ENCODE measurements around the gene PPM1J. TPM values are rescaled to one million over a fixed set of nuclear protein-coding genes. Genes with fewer than 3 reads are reported as not detected.
A peak's percentile ranks its signal among the peaks of the same experiment; 100 is the strongest.

The PPM1J gene
- total and polyA plus RNA-seq, 2 of the 13 experiments (the other 11 are each of a cell fraction or from before 2014, with no cell fraction given): 0.07 to 0.22 TPM

DNA sequence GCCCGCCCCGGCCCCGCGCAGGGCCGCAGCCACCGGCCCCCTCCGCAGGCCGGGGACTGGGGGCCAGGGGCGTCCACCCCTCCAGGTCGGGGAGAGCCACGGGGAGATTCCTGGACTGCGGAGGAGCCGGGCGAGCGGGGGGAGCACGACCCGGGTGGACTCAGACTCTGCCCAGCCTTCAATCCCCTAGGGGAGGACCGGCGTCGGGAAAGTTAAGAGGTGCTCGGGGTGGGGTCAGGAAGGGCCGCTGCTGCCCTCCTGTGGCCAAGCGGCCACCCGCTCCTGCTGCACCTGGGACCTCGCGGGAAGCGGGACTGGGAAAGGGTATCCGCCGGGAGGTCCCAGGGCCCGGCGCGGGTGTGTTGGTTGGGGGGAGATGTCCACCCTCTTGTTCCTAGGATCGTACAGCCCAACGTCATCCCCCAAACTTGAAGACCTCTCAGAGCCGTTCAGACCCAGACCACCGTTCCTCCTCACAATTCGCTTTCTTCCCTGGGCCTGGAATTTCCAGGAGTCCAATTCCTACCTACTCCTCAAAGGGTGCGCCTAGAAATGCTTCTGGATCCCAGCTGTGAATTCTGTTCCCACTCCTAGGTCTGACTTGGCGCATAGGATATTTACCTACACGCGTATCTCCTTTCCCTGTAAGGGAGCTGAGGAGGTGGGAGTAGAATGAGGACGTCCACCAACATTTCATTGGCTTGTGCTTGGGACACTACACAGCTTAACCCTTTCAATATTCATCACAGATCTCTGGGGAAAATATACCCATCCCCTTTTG, 7.7 kb downstream of the PPM1J start (continued):
- TF ChIP-seq, protein P1, sequence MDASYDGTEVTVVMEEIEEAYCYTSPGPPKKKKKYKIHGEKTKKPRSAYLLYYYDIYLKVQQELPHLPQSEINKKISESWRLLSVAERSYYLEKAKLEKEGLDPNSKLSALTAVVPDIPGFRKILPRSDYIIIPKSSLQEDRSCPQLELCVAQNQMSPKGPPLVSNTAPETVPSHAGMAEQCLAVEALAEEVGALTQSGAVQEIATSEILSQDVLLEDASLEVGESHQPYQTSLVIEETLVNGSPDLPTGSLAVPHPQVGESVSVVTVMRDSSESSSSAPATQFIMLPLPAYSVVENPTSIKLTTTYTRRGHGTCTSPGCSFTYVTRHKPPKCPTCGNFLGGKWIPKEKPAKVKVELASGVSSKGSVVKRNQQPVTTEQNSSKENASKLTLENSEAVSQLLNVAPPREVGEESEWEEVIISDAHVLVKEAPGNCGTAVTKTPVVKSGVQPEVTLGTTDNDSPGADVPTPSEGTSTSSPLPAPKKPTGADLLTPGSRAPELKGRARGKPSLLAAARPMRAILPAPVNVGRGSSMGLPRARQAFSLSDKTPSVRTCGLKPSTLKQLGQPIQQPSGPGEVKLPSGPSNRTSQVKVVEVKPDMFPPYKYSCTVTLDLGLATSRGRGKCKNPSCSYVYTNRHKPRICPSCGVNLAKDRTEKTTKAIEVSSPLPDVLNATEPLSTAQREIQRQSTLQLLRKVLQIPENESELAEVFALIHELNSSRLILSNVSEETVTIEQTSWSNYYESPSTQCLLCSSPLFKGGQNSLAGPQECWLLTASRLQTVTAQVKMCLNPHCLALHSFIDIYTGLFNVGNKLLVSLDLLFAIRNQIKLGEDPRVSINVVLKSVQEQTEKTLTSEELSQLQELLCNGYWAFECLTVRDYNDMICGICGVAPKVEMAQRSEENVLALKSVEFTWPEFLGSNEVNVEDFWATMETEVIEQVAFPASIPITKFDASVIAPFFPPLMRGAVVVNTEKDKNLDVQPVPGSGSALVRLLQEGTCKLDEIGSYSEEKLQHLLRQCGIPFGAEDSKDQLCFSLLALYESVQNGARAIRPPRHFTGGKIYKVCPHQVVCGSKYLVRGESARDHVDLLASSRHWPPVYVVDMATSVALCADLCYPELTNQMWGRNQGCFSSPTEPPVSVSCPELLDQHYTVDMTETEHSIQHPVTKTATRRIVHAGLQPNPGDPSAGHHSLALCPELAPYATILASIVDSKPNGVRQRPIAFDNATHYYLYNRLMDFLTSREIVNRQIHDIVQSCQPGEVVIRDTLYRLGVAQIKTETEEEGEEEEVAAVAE (CRISPR knock-in tag; IDR thresholded peaks at IDR 0.05; ENCODE audit: borderline replicate concordance): no peak
- TF ChIP-seq ZNF775 (CRISPR knock-in tag; IDR thresholded peaks at IDR 0.05; ENCODE audit: borderline replicate concordance) (no peak), HOXA3 (CRISPR knock-in tag; IDR thresholded peaks at IDR 0.05) (0 out of 2 replicates have a peak, but pooled peaks have one; percentile 13), MBD4 (IDR thresholded peaks at IDR 0.05; ENCODE audit: borderline replicate concordance, low read length) (no peak), SMYD3 (CRISPR knock-in tag; IDR thresholded peaks at IDR 0.05) (0 out of 2 replicates have a peak, but pooled peaks have one; percentile 28), KLF6 (CRISPR knock-in tag; IDR thresholded peaks at IDR 0.05) (0 out of 2 replicates have a peak, but pooled peaks have one; percentile 5), ISL2 (CRISPR knock-in tag; IDR thresholded peaks at IDR 0.05) (peak; percentile 49), ZFP90 (CRISPR knock-in tag; IDR thresholded peaks at IDR 0.05; ENCODE audit: borderline replicate concordance) (0 out of 2 replicates have a peak, but pooled peaks have one; percentile 89), TCF7L2 (IDR thresholded peaks at IDR 0.05; ENCODE audit: low read depth, low read length) (no peak), ZNF335 (CRISPR knock-in tag; IDR thresholded peaks at IDR 0.05) (0 out of 2 replicates have a peak, but pooled peaks have one; percentile 24), RXRB (CRISPR knock-in tag; IDR thresholded peaks at IDR 0.05; ENCODE audit: borderline replicate concordance) (0 out of 2 replicates have a peak, but pooled peaks have one; percentile 37), POLR2G (IDR thresholded peaks at IDR 0.05; ENCODE audit: low read depth, low read length) (peak; percentile 65; the same call in 1 of the 2 replicates), RORA (CRISPR knock-in tag; IDR thresholded peaks at IDR 0.05) (no peak), KAT8 (CRISPR knock-in tag; IDR thresholded peaks at IDR 0.05) (peak; percentile 49; the same call in 1 of the 2 replicates), THAP11 (CRISPR knock-in tag; IDR thresholded peaks at IDR 0.05) (peak; percentile 59; the same call in 1 of the 2 replicates), ZNF747 (CRISPR knock-in tag; IDR thresholded peaks at IDR 0.05; ENCODE audit: borderline replicate concordance) (no peak), MLXIP (CRISPR knock-in tag; IDR thresholded peaks at IDR 0.05; ENCODE audit: borderline replicate concordance) (no peak), ZNF354B (CRISPR knock-in tag; IDR thresholded peaks at IDR 0.05) (no peak), RXRA (CRISPR knock-in tag; IDR thresholded peaks at IDR 0.05) (peak; percentile 59; the same call in 1 of the 2 replicates), RCOR2 (CRISPR knock-in tag; IDR thresholded peaks at IDR 0.05) (no peak), SMAD3 (CRISPR knock-in tag; IDR thresholded peaks at IDR 0.05) (no peak)
- TF ChIP-seq, protein P2, sequence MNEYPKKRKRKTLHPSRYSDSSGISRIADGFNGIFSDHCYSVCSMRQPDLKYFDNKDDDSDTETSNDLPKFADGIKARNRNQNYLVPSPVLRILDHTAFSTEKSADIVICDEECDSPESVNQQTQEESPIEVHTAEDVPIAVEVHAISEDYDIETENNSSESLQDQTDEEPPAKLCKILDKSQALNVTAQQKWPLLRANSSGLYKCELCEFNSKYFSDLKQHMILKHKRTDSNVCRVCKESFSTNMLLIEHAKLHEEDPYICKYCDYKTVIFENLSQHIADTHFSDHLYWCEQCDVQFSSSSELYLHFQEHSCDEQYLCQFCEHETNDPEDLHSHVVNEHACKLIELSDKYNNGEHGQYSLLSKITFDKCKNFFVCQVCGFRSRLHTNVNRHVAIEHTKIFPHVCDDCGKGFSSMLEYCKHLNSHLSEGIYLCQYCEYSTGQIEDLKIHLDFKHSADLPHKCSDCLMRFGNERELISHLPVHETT (CRISPR knock-in tag; conservative IDR thresholded peaks at IDR 0.05): peak; percentile 23; the same call in 1 of the 2 replicates

All from HepG2 (cell line).